Right renal cortex interstitium (tissue), 3 donors: Measurements from ENCODE around the gene SHF. TPM values are rescaled to one million over a fixed set of nuclear protein-coding genes. Genes with fewer than 3 reads are reported as not detected.

Experiments
- DNase-seq, 3 donors: peaks; one replicate each; pipeline ENCODE4 v3.0.0-alpha.2; 2013; ENCODE audit warnings: low read depth in 3 of 3, low spot score in 2 of 3
- polyA plus RNA-seq, 3 donors: library from polyadenylated mRNA; unstranded; fragments of 120-200 nt; gene quantifications; one replicate each; pipeline ENCODE4 v1.2.1, GENCODE V29; 2013; ENCODE audit not compliant: insufficient read length in 3 of 3

Gene SHF
- polyA plus RNA-seq, 3 donors, result 13.0 to 16.0 (median 15.3) TPM

GRCh38 chr15:45174069-45174468 lies 13.7 kb downstream of the SHF start:
- DNase-seq, result no peak

- no peak for DNase-seq
Observed at GRCh38 chr15:45171912-45172311, 15.9 kb downstream of the SHF start.

GRCh38 chr15:45169608-45170480 lies 17.9 kb downstream of the SHF start:
- no peak for DNase-seq

GRCh38 chr15:45168751-45169551 lies 18.8 kb downstream of the SHF start:
- DNase-seq, result no peak

GRCh38 chr15:45168286-45168685 lies 19.5 kb downstream of the SHF start:
- no peak for DNase-seq

GRCh38 chr15:45167631-45168205 lies 20.0 kb downstream of the SHF start:
- DNase-seq, result no peak

GRCh38 chr15:45166834-45167630 lies 20.7 kb downstream of the SHF start:
- DNase-seq, result peak in 2 of 3 donors; percentile 67 to 71

GRCh38 chr15:45165536-45165935 lies 22.2 kb downstream of the SHF start:
- no peak for DNase-seq

GRCh38 chr15:45164914-45165313 lies 22.9 kb downstream of the SHF start:
- no peak for DNase-seq

GRCh38 chr15:45163508-45163856 lies 24.3 kb downstream of the SHF start:
- DNase-seq, result no peak

GRCh38 chr15:45162771-45163507 lies 24.8 kb downstream of the SHF start:
- peak; percentile 57 to 64 (median 58) for DNase-seq

GRCh38 chr15:45161666-45162065 lies 26.1 kb downstream of the SHF start:
- DNase-seq, result no peak

GRCh38 chr15:45157974-45158373 lies 29.8 kb downstream of the SHF start:
- DNase-seq, result no peak

GRCh38 chr15:45156744-45157455 lies 30.9 kb downstream of the SHF start:
- DNase-seq, result no peak

- DNase-seq, result no peak
Observed at GRCh38 chr15:45155739-45156138, 32.0 kb downstream of the SHF start.

GRCh38 chr15:45151998-45152828 lies 35.6 kb downstream of the SHF start:
- no peak for DNase-seq

GRCh38 chr15:45150997-45151396 lies 36.8 kb downstream of the SHF start:
- DNase-seq, result no peak

- DNase-seq, result no peak
Observed at GRCh38 chr15:45150481-45150880, 37.3 kb downstream of the SHF start.
